Sigmoid colon (tissue), 7 donors: ENCODE data around the gene MIX23. TPM values are rescaled to one million over a fixed set of nuclear protein-coding genes. Genes with fewer than 3 reads are reported as not detected.
"Not testable (repeated sequence)": the region's sequence is repeated elsewhere in the genome, so short reads cannot be mapped to it uniquely, and the experiment has no call there.

ENCODE experiments used
- DNase-seq: peaks from one replicate; pipeline ENCODE4 v3.0.0-alpha.2; 2019
- H3K27ac ChIP-seq, 4 donors: fragments of 200-600 bp; sonication (generic); one replicate each; pipeline ENCODE4 v1.5.1; 2016 to 2019; ENCODE audit warnings: mild to moderate bottlenecking in 1 of 4
- H3K27me3 ChIP-seq, 3 donors: fragments of 200-600 bp; sonication (generic); one replicate each; pipeline ENCODE4 v1.5.1; 2019; ENCODE audit warnings: mild to moderate bottlenecking in 1 of 3
- H3K36me3 ChIP-seq, 4 donors: fragments of 200-600 bp; sonication (generic); one replicate each; pipeline ENCODE4 v1.5.1; 2016 to 2019
- H3K4me1 ChIP-seq, 4 donors: fragments of 200-600 bp; sonication (generic); one replicate each; pipeline ENCODE4 v1.5.1; 2017 to 2019
- H3K4me3 ChIP-seq, 4 donors: fragments of 200-600 bp; sonication (generic); one replicate each; pipeline ENCODE4 v1.5.1; 2017 to 2019; ENCODE audit warnings: mild to moderate bottlenecking in 2 of 4, moderate library complexity in 1 of 4
- H3K9me3 ChIP-seq, 4 donors: fragments of 200-600 bp in 3 of 4; sonication (generic) in 3 of 4; one replicate each; pipeline versions ENCODE4 v1.5.1 to v1.6.1; 2013 to 2019
- EP300 ChIP-seq, 4 donors: sonication (generic); formaldehyde crosslinking; IDR thresholded peaks; one replicate each; pipeline ENCODE4 v1.6.1; 2017; ENCODE audit warnings: antibody characterized with exemption in 4 of 4
- POLR2A ChIP-seq, 2 donors: fragments of 450-650 bp; IDR thresholded peaks; one replicate each; pipeline ENCODE4 v1.6.1; 2016; ENCODE audit warnings: antibody characterized with exemption in 2 of 2, mild to moderate bottlenecking in 2 of 2, moderate library complexity in 2 of 2
- POLR2AphosphoS5 ChIP-seq, 4 donors: sonication (generic); formaldehyde crosslinking; IDR thresholded peaks; one replicate each; pipeline ENCODE4 v1.6.1; 2017; ENCODE audit warnings: antibody characterized with exemption in 4 of 4
- WGBS, 2 donors: extraction: QIAGEN DNeasy Blood & Tissue Kit; methylation state at CpG; one replicate each; pipeline ENCODE4 v1.1.7; 2013; 5-methylcytosine and 5-hydroxymethylcytosine counted together
- intact Hi-C: fragments of 100-400 bp; cut with DNase I; formaldehyde crosslinking; loops from one replicate; pipeline ENCODE4 v1.15.1; 2023
- polyA plus RNA-seq, 3 donors: library from polyadenylated mRNA; stranded (reverse); fragments of 200-250 nt; gene quantifications; one replicate each; pipeline ENCODE4 v1.2.3, GENCODE V29; 2013
- total RNA-seq, 4 donors: library from RNA; depleted of rRNA; stranded (reverse); fragments of >200 nt; gene quantifications; one replicate each; pipeline ENCODE4 v1.1.0, GENCODE V29; 2016
- TF ChIP-seq, protein P1 (sequence below), 4 experiments: fragments of 450-650 bp in 3 of 4; fragments of 200-600 bp in 1 of 4; IDR thresholded peaks; one replicate each; pipeline ENCODE4 v1.5.1; 2016 to 2019; ENCODE audit warnings: antibody characterized with exemption in 4 of 4, mild to moderate bottlenecking in 3 of 4, moderate library complexity in 2 of 4
- donor health status: healthy with polysubstance abuse.
- donor health status: Bipolar disorder and iron deficiency.
- donor health status: healthy.

MIX23 gene
- total and polyA plus RNA-seq, 7 donors = 8.2 to 49.2 (median 24.8) TPM

DNA sequence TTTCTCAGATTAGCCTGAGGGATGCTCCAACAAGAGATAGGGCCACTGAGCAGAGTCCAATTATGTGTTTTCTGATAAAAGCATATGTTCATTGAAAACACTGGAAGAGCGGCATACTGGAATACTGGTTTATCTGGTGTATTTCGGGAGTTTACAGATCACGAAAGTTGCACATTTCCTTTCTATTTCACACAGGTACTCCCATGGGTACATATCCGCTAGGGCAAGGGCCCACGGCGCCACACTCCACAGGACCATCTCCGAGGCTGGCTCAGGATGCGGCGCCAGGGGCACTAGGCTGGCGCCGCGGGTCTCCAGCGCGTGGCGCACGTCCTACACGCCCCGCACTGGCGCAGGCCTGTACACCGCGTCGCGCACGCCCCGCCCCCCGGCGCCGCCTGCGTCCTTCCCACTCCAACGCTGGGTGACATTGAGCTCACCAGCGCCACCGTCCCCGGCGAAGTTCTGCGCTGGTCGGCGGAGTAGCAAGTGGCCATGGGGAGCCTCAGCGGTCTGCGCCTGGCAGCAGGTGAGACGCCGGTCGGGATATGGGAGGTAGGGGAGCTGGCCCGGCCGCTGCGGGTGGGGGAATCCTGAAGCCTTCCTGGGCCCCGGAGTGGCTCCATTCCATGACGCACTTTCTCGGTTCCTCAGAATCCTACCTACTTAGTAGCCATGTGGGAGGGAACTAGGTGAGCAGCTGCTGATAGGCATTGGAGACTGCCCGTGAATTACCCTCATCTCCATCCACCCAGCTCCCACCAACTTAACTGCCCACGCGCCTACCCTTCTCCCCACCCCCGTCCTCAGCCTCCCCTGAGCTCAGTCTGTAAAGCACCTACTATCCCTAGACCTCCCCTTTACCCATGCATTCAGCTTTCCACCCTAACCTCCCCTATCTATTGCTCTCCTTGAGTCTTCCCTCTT, 1.0 kb upstream of the MIX23 start, which contains the start of gene FAM162A:
FAM162A (plus strand) TSS at position 412 of the 927 bp plus-strand sequence; CDS start at position 496, 84 bp downstream.
- intact Hi-C loops = loop anchor here (1.0 to 10.0 kb wide), 3 partner anchors 32 to 839 kb away; partner anchors contain the start of genes KPNA1, POLQ and WDR5B
- H3K4me1 ChIP-seq = peaks cover 0 to 31% (median 26%) of the 10 kb centered on the region in 4 donors
- WGBS, 2 donors = 0 to 1% methylated on average over 52 of the region's 52 CpGs

DNA sequence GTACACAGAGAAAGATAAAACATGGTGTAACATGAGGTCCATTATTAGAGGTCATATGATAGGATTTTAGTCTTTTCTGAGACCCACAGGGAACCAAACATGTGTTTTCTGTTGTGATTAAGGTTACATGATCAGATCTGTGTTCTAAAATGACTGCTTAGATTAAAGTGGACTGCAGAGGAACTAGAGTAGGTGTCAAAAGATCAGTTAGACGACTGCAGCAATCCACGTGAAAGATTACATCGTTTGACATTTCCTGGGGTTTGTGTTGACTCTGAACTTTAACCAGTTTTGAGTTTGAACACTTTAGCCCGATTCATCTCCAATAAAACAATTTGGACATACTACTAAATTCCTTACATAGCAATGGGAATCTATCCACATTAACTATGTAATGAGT, 5.1 kb downstream of the MIX23 start:
- H3K36me3 ChIP-seq = no peaks in the 10 kb centered on the region
- no peaks in the 10 kb centered on the region for H3K27me3 ChIP-seq
- intact Hi-C loops = no loop called here
- WGBS, 2 donors = 26 to 71% methylated on average over 4 of the region's 4 CpGs
- DNase-seq = no peak
- TF ChIP-seq EP300 (IDR thresholded peaks at IDR 0.05) = no peak
- no peak for TF ChIP-seq POLR2AphosphoS5 (IDR thresholded peaks at IDR 0.05)
- TF ChIP-seq, protein P1, sequence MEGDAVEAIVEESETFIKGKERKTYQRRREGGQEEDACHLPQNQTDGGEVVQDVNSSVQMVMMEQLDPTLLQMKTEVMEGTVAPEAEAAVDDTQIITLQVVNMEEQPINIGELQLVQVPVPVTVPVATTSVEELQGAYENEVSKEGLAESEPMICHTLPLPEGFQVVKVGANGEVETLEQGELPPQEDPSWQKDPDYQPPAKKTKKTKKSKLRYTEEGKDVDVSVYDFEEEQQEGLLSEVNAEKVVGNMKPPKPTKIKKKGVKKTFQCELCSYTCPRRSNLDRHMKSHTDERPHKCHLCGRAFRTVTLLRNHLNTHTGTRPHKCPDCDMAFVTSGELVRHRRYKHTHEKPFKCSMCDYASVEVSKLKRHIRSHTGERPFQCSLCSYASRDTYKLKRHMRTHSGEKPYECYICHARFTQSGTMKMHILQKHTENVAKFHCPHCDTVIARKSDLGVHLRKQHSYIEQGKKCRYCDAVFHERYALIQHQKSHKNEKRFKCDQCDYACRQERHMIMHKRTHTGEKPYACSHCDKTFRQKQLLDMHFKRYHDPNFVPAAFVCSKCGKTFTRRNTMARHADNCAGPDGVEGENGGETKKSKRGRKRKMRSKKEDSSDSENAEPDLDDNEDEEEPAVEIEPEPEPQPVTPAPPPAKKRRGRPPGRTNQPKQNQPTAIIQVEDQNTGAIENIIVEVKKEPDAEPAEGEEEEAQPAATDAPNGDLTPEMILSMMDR (IDR thresholded peaks at IDR 0.05) = no peak
- TF ChIP-seq POLR2A (IDR thresholded peaks at IDR 0.05) = no peak
- H3K4me3 ChIP-seq = no peak overlapping the region
- no peak overlapping the region for H3K27ac ChIP-seq
- no peaks in the 10 kb centered on the region for H3K9me3 ChIP-seq
- peaks cover 0 to 12% (median 10%) of the 10 kb centered on the region in 4 donors for H3K4me1 ChIP-seq

More for the DNA sequence above, 1.0 kb upstream of the MIX23 start, which contains the start of gene FAM162A:
- Histone ChIP-seq H3K27ac (peak within 1 kb of the TSS; percentile 90 to 93 (median 92)), H3K9me3 (no peaks in the 10 kb centered on the region), H3K27me3 (no peaks in the 10 kb centered on the region), H3K36me3 (peaks cover 0 to 7% (median 0%) of the 10 kb centered on the region in 4 donors), H3K4me3 (peak within 1 kb of the TSS; percentile 56 to 76 (median 72))
- TF ChIP-seq, protein P1 (IDR thresholded peaks at IDR 0.05) = peak; percentile 20 to 37 (median 27)
- TF ChIP-seq POLR2A (IDR thresholded peaks at IDR 0.05) (peak; percentile 77 to 86), POLR2AphosphoS5 (IDR thresholded peaks at IDR 0.05) (peak; percentile 93 to 97 (median 95)), EP300 (IDR thresholded peaks at IDR 0.05) (no peak)
- DNase-seq = peak; percentile 94

DNA sequence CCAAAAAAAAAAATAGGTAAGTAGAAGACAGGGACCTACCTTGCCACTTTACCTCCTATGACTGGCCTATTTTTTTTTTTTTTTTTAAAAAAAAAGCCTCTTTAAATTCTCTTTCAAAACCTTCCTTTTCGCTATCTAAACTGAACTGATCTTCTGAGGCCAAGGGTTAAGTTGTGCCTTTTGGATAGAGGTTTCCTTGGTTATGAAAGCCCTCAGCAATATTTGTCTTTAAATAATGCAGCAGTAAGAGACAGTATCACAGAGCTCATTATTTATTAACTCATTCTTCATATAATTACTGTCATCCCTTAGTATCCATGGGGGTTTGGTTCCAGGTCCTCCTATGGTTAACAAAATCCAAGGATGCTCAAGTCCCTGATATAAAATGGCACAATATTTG, 9.0 kb downstream of the MIX23 start:
- H3K4me1 ChIP-seq = no peaks in the 10 kb centered on the region
- no peak overlapping the region for H3K4me3 ChIP-seq
- peaks cover 0 to 19% (median 3%) of the 10 kb centered on the region in 4 donors for H3K36me3 ChIP-seq
- H3K9me3 ChIP-seq = no peaks in the 10 kb centered on the region
- intact Hi-C loops = no loop called here
- TF ChIP-seq POLR2A (IDR thresholded peaks at IDR 0.05) = no peak
- TF ChIP-seq EP300 (IDR thresholded peaks at IDR 0.05) = no peak
- TF ChIP-seq, protein P1 (IDR thresholded peaks at IDR 0.05) = no peak
- TF ChIP-seq POLR2AphosphoS5 (IDR thresholded peaks at IDR 0.05) = no peak
- H3K27ac ChIP-seq = no peak overlapping the region
- DNase-seq = no peak
- H3K27me3 ChIP-seq = no peaks in the 10 kb centered on the region
- WGBS, 2 donors = 90 to 100% methylated on average over 1 of the region's 1 CpG

DNA sequence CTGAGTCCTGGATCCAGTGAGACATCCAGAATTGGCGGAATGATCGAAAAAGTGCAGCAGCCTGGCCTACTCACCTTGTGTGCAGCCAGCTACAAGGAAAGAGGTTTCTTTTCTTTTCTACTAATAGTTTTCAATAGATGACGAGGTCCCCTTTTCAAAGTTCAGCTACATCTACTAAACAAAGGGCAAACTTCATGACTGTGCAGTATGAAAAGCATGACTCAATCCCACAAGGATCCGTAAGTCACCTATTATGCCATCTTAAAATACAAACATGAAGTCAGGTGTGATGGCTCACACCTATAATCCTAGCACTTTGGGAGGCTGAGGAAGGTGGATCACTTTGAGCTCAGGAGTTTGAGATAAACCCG, 16.7 kb downstream of the MIX23 start:
- WGBS, 2 donors = 54 to 87% methylated on average over 5 of the region's 5 CpGs
- no peak for DNase-seq
- intact Hi-C loops = no loop called here
- no peaks in the 10 kb centered on the region for H3K4me1 ChIP-seq
- no peaks in the 10 kb centered on the region for H3K9me3 ChIP-seq
- peaks cover 3 to 87% (median 17%) of the 10 kb centered on the region in 4 donors for H3K36me3 ChIP-seq
- no peaks in the 10 kb centered on the region for H3K27me3 ChIP-seq
- H3K4me3 ChIP-seq = no peak overlapping the region
- H3K27ac ChIP-seq = no peak overlapping the region
- TF ChIP-seq, protein P1 (IDR thresholded peaks at IDR 0.05) = no peak
- TF ChIP-seq EP300 (IDR thresholded peaks at IDR 0.05) = no peak
- TF ChIP-seq POLR2AphosphoS5 (IDR thresholded peaks at IDR 0.05) = no peak
- no peak for TF ChIP-seq POLR2A (IDR thresholded peaks at IDR 0.05)

DNA sequence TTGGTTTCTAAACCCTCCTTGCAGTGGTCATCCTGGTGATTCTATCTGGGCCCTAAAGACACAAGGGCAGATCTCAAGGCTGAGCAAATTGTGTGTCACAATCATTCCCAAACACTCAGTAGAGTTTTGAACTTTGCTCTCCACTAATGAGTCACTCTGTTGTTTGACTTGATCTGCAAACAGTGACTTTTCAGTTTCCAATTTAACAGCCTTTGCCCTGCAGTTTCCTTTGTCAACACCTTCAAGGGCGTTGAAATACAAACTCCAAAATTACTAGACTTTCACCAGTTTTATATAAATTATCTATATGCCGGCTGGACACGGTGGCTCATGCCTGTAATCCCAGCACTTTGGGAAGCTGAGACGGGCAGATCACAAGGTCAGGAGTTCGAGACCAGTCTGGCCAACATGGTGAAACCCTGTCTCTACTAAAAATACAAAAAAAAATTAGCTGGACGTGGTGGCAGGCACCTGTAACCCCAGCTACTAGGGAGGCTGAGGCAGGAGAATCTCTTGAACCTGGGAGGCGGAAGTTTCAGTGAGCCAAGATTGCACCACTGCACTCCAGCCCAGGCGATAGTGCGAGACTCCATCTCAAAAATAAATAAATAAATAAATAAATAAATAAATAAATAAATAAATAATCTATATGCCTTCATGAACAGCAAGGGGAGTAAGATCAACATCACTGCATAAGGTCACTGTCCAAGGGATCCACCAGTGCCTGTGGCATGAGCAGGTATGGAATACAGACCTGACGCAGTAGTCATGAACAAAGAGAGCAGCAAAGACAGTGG, 17.3 kb downstream of the MIX23 start:
- H3K27me3 ChIP-seq, H3K4me1 ChIP-seq, H3K4me3 ChIP-seq, H3K9me3 ChIP-seq, intact Hi-C loops, DNase-seq, H3K27ac ChIP-seq: not testable (repeated sequence)
- peaks cover 3 to 87% (median 17%) of the 10 kb centered on the region in 4 donors for H3K36me3 ChIP-seq
- 27 to 77% methylated on average over 10 of the region's 10 CpGs for whole genome bisulfite sequencing, 2 donors
